Ovary (tissue), 9 donors: ENCODE results near the gene PKD1L1. TPM values are rescaled to one million over a fixed set of nuclear protein-coding genes. Genes with fewer than 3 reads are reported as not detected.

ENCODE experiments used
- DNase-seq, 5 donors: peaks; one replicate each; pipeline ENCODE4 v3.0.0-alpha.2; 2019 to 2020
- H3K27ac ChIP-seq, 2 donors: fragments of 200-600 bp; one replicate each; pipeline versions ENCODE4 v1.5.1 to v1.8.0; 2019 to 2022
- H3K27me3 ChIP-seq: fragments of 200-600 bp; one replicate; pipeline ENCODE4 v1.8.0; 2022
- H3K36me3 ChIP-seq: fragments of 200-600 bp; sonication (generic); one replicate; pipeline ENCODE4 v1.5.1; 2019
- H3K4me1 ChIP-seq: one replicate; pipeline ENCODE4 v1.8.1; 2013; ENCODE audit warnings: mild to moderate bottlenecking, moderate library complexity; ENCODE audit not compliant: insufficient read depth
- H3K4me3 ChIP-seq: fragments of 200-600 bp; sonication (generic); one replicate; pipeline ENCODE4 v1.5.1; 2017
- H3K9me3 ChIP-seq, 2 donors: fragments of 200-600 bp in 1 of 2; sonication (generic) in 1 of 2; one replicate each; pipeline versions ENCODE4 v1.5.1 to v1.8.1; 2013 to 2019; ENCODE audit warnings: mild to moderate bottlenecking in 1 of 2, moderate library complexity in 1 of 2
- CTCF ChIP-seq, 3 donors: fragments of 450-650 bp in 2 of 3; fragments of 200-600 bp in 1 of 3; IDR thresholded peaks; one replicate each; pipeline versions ENCODE4 v1.5.1 to v1.8.0; 2016 to 2022; ENCODE audit warnings: antibody characterized with exemption in 3 of 3, mild to moderate bottlenecking in 1 of 3
- EP300 ChIP-seq: sonication (generic); formaldehyde crosslinking; IDR thresholded peaks from one replicate; pipeline ENCODE4 v1.6.1; 2017; ENCODE audit warnings: antibody characterized with exemption
- POLR2A ChIP-seq: fragments of 450-650 bp; IDR thresholded peaks from one replicate; pipeline ENCODE4 v1.6.1; 2017; ENCODE audit warnings: antibody characterized with exemption, mild to moderate bottlenecking, moderate library complexity
- WGBS, 3 donors: extraction: QIAGEN DNeasy Blood & Tissue Kit in 1 of 3; methylation state at CpG; one replicate each; pipeline versions ENCODE4 v1.1.5 to v1.1.7; 2013 to 2017; 5-methylcytosine and 5-hydroxymethylcytosine counted together
- intact Hi-C, 4 donors: fragments of 100-400 bp; cut with DNase I; formaldehyde crosslinking; loops; one replicate each; pipeline versions ENCODE4 v1.11.0 to v1.15.1; 2022 to 2023
- polyA plus RNA-seq, 2 donors: library from polyadenylated mRNA; stranded (reverse); fragments of 200-250 nt in 1 of 2; fragments of 350-450 nt in 1 of 2; fragmentation: Illumina TruSeq in 1 of 2; extraction: RNeasy Lipid Tissue Mini Kit (QIAGEN cat#74804) in 1 of 2; gene quantifications; one replicate each; pipeline ENCODE4 v1.2.3, GENCODE V29; 2013 to 2014
- total RNA-seq, 7 donors: library from RNA; depleted of rRNA in 2 of 7; stranded (reverse); fragments of >200 nt in 2 of 7; fragmentation: NEBNext Ultra II Directional in 3 of 7; extraction: Animal tissue kit (Norgen Biotek cat#: 25700) in 3 of 7; gene quantifications; one replicate each; pipeline versions ENCODE4 v1.1.0 to v1.2.4, GENCODE V29; 2016 to 2023
- donor health status: DM: no; HTN: no; CAD: no; lungs with moderate emphysema.
- donor health status: DM: no; HTN: no; CAD: no.
- donor health status: Bipolar disorder and iron deficiency.
- donor health status: DM: yes; HTN: yes; CAD: no.
- donor health status: DM: no; HTN: no; CAD: no.
- donor health status: DM: yes; HTN: yes; CAD: no.

PKD1L1 gene
- total and polyA plus RNA-seq, 9 donors: 0.11 to 0.48 (median 0.22) TPM

GRCh38 chr7:47771990-47772360 is 176.3 kb downstream of the PKD1L1 start:
- Histone ChIP-seq H3K27me3 (no peaks in the 10 kb centered on the region), H3K36me3 (no peaks in the 10 kb centered on the region), H3K4me1 (no peaks in the 10 kb centered on the region), H3K27ac (no peak overlapping the region), H3K9me3 (no peaks in the 10 kb centered on the region), H3K4me3 (no peak overlapping the region)
- intact Hi-C loops: no loop called here
- WGBS, 3 donors: 57 to 64% (median 58%) methylated on average over 5 of the region's 5 CpGs
- TF ChIP-seq POLR2A (no peak), EP300 (no peak), CTCF (IDR thresholded peaks at IDR 0.05) (no peak)
- no peak for DNase-seq

- no peak for DNase-seq
- Histone ChIP-seq H3K4me1 (no peaks in the 10 kb centered on the region), H3K4me3 (no peak overlapping the region), H3K27ac (no peak overlapping the region), H3K36me3 (no peaks in the 10 kb centered on the region), H3K27me3 (no peaks in the 10 kb centered on the region), H3K9me3 (no peaks in the 10 kb centered on the region)
- TF ChIP-seq EP300: no peak
- TF ChIP-seq CTCF (IDR thresholded peaks at IDR 0.05): no peak
- no peak for TF ChIP-seq POLR2A
- intact Hi-C loops: no loop called here
- WGBS, 3 donors: 52 to 79% (median 78%) methylated on average over 5 of the region's 5 CpGs
These were observed 176.8 kb downstream of the PKD1L1 start for GRCh38 chr7:47771336-47771989.

GRCh38 chr7:47766126-47766525 is 182.1 kb downstream of the PKD1L1 start:
- no peaks in the 10 kb centered on the region for H3K27me3 ChIP-seq
- H3K36me3 ChIP-seq: no peaks in the 10 kb centered on the region
- no peak for TF ChIP-seq POLR2A
- no peak for TF ChIP-seq EP300
- TF ChIP-seq CTCF (IDR thresholded peaks at IDR 0.05): no peak
- no peak for DNase-seq
- WGBS, 3 donors: 87 to 89% (median 87%) methylated on average over 7 of the region's 7 CpGs
- no peaks in the 10 kb centered on the region for H3K9me3 ChIP-seq
- intact Hi-C loops: no loop called here
- peaks cover 4% of the 10 kb centered on the region for H3K4me1 ChIP-seq
- H3K4me3 ChIP-seq: no peak overlapping the region
- H3K27ac ChIP-seq: no peak overlapping the region

GRCh38 chr7:47765373-47765979 is 182.8 kb downstream of the PKD1L1 start:
- Histone ChIP-seq H3K9me3 (no peaks in the 10 kb centered on the region), H3K4me3 (no peak overlapping the region), H3K27me3 (no peaks in the 10 kb centered on the region), H3K4me1 (peaks cover 4% of the 10 kb centered on the region), H3K36me3 (no peaks in the 10 kb centered on the region), H3K27ac (no peak overlapping the region)
- TF ChIP-seq CTCF (IDR thresholded peaks at IDR 0.05): no peak
- TF ChIP-seq POLR2A: no peak
- TF ChIP-seq EP300: no peak
- no peak for DNase-seq
- intact Hi-C loops: no loop called here
- 94 to 99% (median 95%) methylated on average over 2 of the region's 2 CpGs for WGBS, 3 donors
